Measurements from ENCODE around the gene LPIN1.

LPIN1 gene

DNA sequence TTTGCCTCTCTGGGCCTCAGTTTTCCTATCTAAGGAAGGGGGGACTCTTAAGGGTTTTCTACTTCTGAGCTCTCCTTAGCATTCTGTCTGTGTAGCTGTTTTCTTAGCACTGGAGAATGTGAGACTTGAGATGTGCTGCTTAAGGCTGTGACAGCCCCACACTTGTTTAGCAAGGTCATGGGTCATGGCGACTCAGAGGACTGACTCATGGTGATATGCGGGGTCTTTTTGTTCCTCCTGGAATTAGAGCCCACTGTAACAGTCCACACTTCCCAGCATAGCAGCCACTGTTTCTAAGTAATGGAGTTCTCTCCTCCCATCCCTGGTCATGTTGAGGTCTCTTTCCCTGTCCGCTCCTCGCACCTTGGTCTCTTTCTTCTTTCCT, 4.1 kb upstream of the LPIN1 start:
- TF ChIP-seq, protein P1, sequence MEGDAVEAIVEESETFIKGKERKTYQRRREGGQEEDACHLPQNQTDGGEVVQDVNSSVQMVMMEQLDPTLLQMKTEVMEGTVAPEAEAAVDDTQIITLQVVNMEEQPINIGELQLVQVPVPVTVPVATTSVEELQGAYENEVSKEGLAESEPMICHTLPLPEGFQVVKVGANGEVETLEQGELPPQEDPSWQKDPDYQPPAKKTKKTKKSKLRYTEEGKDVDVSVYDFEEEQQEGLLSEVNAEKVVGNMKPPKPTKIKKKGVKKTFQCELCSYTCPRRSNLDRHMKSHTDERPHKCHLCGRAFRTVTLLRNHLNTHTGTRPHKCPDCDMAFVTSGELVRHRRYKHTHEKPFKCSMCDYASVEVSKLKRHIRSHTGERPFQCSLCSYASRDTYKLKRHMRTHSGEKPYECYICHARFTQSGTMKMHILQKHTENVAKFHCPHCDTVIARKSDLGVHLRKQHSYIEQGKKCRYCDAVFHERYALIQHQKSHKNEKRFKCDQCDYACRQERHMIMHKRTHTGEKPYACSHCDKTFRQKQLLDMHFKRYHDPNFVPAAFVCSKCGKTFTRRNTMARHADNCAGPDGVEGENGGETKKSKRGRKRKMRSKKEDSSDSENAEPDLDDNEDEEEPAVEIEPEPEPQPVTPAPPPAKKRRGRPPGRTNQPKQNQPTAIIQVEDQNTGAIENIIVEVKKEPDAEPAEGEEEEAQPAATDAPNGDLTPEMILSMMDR (IDR thresholded peaks at IDR 0.05; ENCODE audit: extremely low read depth, missing control alignments): no peak
- no peak for DNase-seq (ENCODE audit: low spot score)

DNA sequence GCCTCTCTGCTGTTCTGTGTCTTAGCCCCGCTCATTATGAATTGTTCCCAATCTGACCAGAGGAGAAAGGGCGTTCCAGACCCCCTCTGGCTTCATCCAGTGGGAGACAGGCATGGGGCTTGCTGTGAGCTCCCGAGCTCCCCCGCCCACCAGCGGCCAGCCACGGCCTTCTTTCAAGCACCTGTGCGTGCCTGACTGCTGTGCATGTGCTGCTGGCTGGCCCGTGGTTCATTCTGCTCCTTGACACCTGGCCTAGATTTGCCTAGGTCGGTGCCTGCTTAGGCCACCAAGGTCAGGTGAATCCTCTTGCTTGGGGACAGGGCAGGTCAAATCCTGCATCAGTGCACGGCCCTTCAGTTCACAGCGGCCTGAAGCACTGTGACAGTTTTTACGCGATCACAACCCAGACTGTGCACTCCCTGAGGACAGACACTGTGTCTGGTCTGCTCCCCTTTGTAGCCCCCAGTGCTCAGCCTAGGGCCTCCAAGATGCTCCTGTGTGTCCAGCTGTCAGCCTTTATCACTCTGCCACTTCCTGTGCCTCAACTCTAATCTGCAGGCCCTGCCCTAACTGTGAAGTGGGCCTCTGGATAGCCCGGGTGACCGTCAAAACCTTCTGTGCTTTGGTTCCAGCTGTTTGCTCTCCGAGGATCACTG, 3.6 kb upstream of the LPIN1 start:
- TF ChIP-seq, protein P1 (IDR thresholded peaks at IDR 0.05; ENCODE audit: extremely low read depth, missing control alignments): no peak
- no peak for DNase-seq (ENCODE audit: low spot score)

DNA sequence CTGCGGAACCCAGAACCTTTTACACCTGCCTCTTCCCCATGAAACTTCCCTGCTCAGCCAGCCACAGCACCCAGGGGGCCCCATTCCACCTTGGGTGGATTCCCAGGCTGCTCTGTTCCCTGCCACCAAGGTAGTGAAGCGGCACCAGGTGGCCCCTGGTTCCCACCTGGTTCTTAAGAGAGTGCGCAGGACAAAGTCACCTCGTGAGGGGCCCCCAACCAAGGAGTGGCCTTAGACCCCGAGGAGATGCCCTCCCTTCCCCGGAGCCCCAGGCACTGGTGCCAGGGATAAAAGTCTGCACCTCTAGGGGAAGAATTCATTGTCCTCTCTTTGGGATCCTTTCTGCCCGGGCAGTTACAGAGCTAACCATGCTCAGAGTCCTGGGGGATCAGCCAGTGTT, 3.1 kb upstream of the LPIN1 start:
- no peak for DNase-seq (ENCODE audit: low spot score)
- TF ChIP-seq, protein P1 (IDR thresholded peaks at IDR 0.05; ENCODE audit: extremely low read depth, missing control alignments): no peak

DNA sequence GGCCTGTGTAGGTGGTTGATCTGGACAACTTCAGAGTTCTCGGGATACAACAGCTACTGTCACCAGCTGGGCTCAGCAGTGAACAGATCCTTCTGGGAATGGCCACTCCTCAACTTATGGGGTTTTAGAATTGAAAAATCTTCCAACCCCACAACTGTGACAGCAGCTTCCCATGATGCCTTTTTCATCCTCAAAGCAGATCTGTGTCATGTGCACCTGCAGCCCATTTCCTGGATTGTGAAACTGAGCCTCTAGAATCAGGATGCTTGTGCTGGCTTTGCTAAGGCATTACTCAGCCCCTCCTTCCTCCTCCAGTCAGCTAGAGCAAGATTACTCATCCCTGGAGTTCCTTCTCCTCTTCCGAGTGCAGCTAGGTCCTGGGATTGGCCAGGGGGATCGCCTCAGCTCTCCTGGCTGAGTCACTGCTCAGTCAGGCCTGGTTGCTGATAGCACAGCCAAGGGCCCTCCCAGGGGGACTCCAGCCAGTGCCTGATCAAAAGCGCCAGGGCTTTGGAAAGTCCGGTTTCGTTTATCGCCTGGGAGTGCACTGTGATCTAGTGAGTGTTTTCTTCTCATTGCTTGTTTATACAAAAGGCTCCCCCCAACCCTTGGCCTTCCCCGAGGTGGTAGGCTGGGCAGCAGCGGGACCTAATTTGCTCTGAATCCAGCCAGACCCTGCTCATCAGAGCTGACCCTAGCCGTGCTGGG, 2.4 kb upstream of the LPIN1 start:
- DNase-seq (ENCODE audit: low spot score): peak; percentile 81

DNA sequence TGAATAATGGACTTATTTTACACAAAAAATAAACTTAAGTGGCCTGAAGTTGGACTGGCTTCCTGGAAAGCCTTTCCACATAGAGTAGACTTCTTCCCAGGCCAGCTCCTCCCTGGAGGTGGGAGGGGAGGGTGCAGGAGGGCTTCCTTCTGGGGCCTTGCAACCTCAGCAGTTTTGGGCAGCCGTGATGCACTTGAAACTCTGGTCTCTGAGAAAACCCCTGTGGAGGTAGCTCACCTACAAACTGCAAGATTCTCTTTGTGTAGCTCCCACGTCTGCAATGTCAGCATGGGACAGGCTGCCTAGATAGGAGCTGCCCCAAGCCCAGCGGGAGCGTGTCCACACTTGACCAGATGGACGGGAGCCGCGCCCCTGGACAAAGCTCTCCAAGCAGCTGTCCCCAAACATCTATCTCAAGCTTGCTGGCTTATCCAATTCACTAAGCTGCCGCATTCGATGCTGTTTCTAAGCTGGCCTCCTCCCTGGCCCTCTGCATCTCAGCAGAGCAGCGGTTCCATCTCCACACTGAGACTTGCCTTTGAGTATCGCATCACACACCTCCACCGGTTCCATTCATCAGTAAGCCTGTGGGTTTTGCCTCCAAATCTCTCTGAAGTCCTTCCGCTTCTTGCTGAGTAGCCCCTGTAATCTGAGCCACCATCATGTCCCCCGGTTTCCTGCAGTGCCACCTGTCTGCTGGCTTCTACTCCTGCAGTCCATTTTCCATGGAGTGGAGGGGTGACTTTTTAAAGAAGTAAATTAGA, 1.6 kb upstream of the LPIN1 start:
- TF ChIP-seq, protein P1 (IDR thresholded peaks at IDR 0.05; ENCODE audit: extremely low read depth, missing control alignments): no peak
- no peak for DNase-seq (ENCODE audit: low spot score)

More for the DNA sequence above, 2.4 kb upstream of the LPIN1 start:
- TF ChIP-seq, protein P1 (IDR thresholded peaks at IDR 0.05; ENCODE audit: extremely low read depth, missing control alignments): no peak

DNA sequence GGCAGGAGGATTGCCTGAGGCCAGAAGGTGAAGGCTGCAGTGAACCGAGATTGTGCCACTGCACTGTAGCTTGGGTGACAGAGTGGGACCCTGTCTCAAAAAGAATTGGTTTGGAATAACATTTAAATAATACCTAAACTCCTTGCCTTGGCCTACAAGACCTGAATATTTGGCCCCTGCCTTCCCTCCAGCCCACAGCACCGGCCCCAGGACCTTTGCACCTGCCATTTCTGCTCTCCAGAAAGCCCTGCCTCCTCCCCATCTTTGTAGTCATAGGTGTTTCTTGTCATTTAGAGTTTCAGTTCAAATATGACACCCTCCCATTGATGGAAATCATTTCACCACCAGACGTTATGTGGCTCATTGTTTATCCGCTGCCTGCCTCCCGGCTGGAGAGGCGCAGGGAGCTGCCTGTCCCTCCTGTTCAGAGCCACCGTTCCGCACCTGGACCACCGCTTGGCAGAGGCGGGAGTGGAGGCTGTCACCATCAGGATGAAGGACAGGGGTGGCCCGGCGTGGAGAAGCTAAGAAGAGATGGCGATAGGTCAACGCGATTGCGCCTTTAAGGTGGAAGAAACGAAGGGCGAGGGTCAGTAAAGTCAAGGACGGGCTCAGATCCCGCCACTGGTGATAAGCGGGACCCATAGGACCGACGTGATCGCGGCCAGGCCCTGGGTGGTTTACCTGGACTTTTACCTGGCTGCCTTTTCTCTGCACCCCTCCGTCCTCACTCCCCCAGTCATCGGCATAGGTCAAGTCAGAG, 638 bp upstream of the LPIN1 start:
- TF ChIP-seq, protein P1 (IDR thresholded peaks at IDR 0.05; ENCODE audit: extremely low read depth, missing control alignments): no peak
- no peak for DNase-seq (ENCODE audit: low spot score)
